HG03064 (cell line): ENCODE results near the gene JARID2.

Source experiments
- ATAC-seq: cut with Tn5 transposase; IDR thresholded peaks from one replicate; pipeline ENCODE4 v1.9.1; 2021; ENCODE audit warnings: low read depth; ENCODE audit not compliant: unreplicated experiment

JARID2 gene

DNA sequence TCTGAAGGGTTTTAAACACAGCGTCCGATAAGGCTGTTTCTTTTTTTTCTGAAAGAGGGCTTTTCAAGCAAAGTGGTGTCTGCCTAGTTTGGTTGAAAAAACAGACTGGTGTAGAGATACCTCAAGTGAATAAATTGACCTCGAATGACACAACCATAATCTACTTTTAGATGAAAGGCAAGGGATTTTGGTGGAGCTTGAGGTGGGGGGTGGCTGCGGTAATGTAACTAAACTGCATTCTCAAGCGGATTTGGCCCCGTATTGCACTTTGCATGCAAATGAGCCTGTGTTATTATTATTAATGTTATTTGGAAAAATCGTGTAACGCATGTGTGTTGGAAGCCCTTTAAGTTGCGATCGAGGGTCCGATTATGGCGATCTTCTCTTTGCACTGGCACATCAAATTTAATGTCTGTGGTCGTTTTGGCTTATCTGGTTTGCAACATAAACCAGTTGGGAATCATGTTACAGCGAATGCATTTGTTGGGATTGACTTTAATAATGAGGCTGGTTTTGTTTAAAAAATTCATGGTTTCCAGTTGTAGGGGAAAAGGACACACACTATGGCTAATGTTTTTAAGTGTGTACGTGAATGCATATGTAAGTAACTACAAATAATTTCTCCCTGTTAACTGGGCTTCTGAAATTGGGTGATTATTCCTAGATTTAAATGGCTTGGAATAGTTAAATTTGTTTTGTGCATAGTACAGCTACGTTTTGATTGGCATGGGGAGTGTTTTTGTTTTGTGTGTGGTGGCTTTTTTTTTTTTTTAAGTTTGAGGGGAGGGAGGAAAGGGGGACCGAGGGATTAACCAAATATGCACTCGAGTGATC, 1.0 kb downstream of the JARID2 start:
- no peak for ATAC-seq

GRCh38 chr6:15247500-15248450, 1.9 kb downstream of the JARID2 start:
- ATAC-seq, result no peak

DNA sequence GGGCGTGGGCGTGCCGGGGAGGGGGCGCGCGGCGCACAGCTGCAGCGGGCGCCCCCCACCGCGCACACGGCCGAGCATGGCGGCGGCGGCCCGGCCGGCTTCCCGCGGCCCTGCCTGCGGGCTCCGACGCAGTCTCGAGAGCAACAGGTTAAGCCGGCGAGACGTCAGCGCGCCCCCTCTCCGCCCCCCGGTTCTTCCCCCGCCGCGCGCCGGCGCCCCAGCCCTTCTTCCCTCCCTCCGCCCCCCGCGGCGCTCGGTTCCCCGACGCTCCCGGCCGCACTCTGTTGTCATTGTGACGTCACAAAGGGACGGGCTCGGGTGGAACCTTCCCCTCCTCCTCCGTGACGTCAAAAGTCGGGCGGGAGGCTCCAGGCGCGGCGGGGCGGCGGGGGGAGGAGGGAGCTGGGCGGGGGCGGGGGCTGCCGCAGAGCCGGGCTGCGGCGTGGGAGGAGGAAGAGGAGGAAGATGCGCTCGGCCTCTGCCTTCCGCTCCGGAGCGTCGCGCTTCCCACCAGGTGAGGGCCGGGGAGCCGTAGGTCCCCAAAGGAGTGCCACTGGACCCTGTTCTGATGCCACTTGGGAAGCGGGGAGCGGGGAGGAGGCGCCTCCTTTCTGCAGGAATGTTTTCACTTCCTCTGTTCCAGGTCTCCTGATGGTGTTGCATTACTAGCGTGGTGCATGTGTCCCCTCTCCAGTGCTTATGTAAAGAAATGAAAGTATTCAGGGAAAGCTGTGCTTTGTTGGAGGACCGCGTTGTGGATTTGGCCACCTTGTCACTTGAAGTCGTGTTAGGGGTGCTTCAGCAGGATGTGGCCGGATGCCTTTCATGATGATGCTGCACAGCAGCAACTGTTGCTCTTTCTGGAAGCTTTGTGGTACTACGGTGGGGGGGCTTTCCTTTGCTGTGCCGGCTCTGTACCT, 2.8 kb downstream of the JARID2 start:
- ATAC-seq, result peak; percentile 27

DNA sequence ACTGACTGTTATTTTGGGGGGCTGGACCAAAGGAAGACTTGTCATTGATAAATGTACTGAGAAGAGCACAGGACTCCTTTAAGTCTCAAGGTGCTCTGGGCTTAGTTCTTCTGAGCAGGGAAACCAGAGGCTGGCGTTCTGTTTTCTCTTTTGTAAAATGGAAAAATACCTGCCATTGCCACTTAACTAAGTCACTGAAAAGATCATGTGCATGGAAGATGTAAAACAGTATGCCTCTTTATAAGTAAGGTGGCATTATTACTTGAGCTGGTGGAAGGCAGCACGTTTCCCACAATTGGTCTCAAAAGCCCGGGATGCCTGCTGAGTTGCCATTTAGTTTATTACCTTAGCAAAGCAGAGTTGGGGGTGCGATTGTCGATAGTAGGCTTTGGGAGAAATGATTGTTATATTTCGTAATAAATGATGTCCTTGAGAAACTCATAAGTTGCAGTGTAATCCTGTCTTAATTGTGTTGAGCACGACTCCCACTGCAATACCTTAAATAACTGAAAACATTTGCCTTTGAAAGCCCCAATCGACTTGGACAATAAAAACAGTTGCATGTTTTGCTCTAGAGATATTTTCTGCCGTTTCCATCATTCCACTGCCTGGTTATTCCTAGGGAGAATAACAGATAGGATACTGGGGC, 3.6 kb downstream of the JARID2 start:
- ATAC-seq, result no peak

- ATAC-seq, result no peak
Observed at GRCh38 chr6:15250187-15251168, 4.6 kb downstream of the JARID2 start.

DNA sequence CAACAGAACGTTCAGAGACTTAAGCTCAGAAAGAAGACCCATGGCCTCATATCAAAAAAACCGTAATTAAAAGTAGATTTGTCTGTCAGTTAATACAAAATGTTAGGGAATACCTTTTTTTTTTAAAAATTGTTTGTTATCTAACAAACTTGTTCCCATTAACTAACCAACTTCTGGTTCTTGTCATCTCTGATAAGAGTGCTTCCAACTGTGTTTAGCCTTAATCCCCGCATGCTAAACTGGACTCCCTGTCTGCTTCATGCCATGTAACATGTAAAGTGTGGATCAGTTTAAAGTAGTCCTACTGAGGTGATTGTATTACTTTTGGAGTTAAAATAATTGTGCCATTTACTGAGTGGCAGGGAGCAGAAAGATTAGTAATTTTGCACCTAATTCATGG, 6.3 kb downstream of the JARID2 start:
- ATAC-seq, result no peak

- no peak for ATAC-seq
Observed at GRCh38 chr6:15253203-15254022, 7.5 kb downstream of the JARID2 start.

- no peak for ATAC-seq
Observed at GRCh38 chr6:15254070-15254975, 8.5 kb downstream of the JARID2 start.

DNA sequence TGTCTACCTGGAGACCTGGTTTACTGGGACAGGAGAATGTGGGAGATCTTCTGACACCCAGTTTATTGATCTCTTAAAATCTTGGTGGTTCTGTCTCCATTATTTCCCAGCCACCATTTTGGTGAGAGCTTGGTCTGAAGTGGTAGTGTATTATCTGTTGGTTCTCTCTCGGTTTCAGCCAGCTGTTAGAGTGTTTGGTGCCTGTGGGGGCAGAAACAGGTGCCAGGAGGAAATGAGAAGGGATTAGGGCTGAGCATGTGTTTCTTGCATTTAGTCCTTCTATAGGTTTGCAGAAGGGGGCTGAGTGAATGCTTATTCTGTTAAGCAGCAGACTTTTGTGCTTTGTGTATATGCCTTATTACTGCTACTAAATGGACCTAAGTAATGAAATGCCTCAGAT, 9.6 kb downstream of the JARID2 start:
- peak; percentile 41 for ATAC-seq

GRCh38 chr6:15255909-15256395, 10.1 kb downstream of the JARID2 start:
- no peak for ATAC-seq

DNA sequence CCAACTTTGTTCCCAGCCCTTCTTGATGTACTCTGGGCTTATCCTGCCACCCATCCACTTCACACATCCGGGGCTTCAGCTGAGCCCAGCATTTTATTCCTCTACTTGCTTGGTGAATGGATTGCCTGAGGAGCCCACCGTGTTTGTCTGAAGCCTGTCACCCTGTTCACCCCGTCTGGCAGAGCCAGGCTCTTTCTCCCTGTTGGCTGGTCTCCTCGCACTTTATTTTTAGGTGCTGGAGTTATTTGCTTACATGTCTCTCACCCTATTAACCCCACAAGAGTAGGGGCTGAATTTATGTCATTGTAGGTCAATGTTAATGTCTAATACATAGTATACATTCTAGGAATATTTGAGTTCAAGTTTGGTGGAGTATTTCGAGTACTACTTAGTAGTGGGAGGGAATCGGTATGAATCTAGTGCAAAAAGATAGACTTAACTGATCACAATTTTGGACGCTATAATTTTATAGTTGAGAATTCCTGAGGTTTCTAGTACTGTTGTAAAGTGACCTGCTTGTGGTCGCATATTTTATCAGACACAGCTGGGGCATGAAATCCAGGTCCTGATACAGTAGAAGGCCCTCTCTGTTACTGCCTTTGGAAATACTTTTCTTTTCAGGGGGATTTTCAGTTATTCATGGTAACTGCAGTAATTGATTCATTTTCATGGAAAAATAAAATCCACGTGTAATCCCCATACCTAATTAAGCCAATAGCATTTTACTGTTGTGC, 10.8 kb downstream of the JARID2 start:
- no peak for ATAC-seq

GRCh38 chr6:15257357-15258132, 11.7 kb downstream of the JARID2 start:
- ATAC-seq, result no peak

DNA sequence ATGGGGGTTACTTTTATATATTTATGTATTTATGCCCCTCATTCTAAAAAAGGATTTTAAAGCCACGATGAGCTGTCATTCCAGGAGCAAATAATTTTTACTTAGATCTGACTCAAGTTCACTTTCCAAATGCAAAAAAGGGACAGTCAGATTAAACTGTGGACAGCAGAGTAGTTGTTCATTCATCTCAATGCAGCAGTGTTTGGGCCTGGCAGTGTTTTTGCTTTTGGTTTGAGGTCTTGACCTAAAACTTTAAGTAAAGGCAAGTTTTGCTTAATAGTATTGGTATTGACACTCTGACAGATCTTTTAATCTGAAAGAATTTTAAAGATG, 13.9 kb downstream of the JARID2 start:
- no peak for ATAC-seq

DNA sequence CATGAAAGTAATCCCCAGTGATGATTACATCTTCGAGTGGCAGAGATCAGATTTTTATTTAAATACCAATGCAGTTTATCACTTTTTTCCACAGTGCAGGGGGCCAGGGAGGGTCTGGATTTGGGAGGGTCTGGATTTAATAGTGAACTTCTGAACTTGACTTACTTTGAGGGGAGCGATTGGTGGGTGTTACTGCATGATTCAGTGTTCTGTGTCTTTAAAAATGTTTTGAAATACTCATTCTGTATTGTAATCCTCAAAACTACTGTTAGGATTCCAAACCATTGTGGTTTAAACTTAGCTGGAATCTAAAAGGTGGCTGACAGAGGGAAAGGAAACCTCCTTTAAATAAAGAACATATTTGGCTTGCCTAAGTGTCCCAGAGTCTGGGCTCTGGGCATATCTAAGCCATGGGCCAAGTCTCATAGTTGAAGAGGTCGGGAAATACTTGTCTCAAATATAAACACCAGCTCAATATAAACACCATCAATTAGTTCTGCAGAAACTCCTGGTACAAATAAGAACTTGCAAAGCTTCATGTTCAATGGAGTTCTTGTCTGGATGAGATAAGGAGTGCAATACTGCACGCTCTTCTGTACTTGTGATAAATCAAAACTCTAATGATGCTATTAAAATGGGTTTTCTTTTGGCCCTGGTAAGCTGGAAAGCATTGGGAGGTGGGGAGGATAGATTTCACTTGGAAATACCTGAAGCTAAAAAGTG, 14.4 kb downstream of the JARID2 start:
- ATAC-seq, result no peak
